LNCaP clone FGC (cell line): ENCODE results near the gene KRT9.
A peak's percentile ranks its signal among the peaks of the same experiment; 100 is the strongest.

ENCODE experiments used
- DNase-seq: peaks from one replicate; pipeline ENCODE4 v3.0.0-alpha.2; 2011; ENCODE audit warnings: low read depth
- H3K4me3 ChIP-seq: 2 replicates; pipeline ENCODE4 v1.5.1; 2011; ENCODE audit warnings: mild to moderate bottlenecking, low read depth, low read length, control low read depth
- CTCF ChIP-seq: IDR thresholded peaks from 2 replicates; pipeline ENCODE4 v1.5.1; 2012; ENCODE audit warnings: mild to moderate bottlenecking; ENCODE audit not compliant: control insufficient read depth, insufficient read depth; ENCODE audit errors: extremely low read depth

KRT9 gene

GRCh38 chr17:41553176-41553575, 18.7 kb downstream of the KRT9 start:
- no peak overlapping the region for H3K4me3 ChIP-seq
- TF ChIP-seq CTCF, result no peak
- DNase-seq, result no peak

GRCh38 chr17:41552455-41552854, 19.4 kb downstream of the KRT9 start:
- TF ChIP-seq CTCF, result no peak
- no peak overlapping the region for H3K4me3 ChIP-seq
- DNase-seq, result no peak

GRCh38 chr17:41551365-41551764, 20.5 kb downstream of the KRT9 start:
- DNase-seq, result no peak
- no peak overlapping the region for H3K4me3 ChIP-seq
- TF ChIP-seq CTCF, result no peak

GRCh38 chr17:41549596-41550039, 22.2 kb downstream of the KRT9 start:
- H3K4me3 ChIP-seq, result no peak overlapping the region
- no peak for TF ChIP-seq CTCF
- DNase-seq, result no peak

- TF ChIP-seq CTCF, result peak; percentile 97
- DNase-seq, result peak; percentile 52
- peak overlapping the region; percentile 17; the same call in 1 of the 2 replicates for H3K4me3 ChIP-seq
These were observed 22.8 kb downstream of the KRT9 start for GRCh38 chr17:41548844-41549595.

GRCh38 chr17:41547921-41548843, 23.7 kb downstream of the KRT9 start:
- H3K4me3 ChIP-seq, result no peak overlapping the region
- TF ChIP-seq CTCF, result no peak
- no peak for DNase-seq
